H1 (cell line): Measurements from ENCODE around the gene DYNAP. TPM values are rescaled to one million over a fixed set of nuclear protein-coding genes. Genes with fewer than 3 reads are reported as not detected.

ENCODE experiments used
- CHD1 ChIP-seq: IDR thresholded peaks from 2 replicates; pipeline ENCODE4 v1.6.1; 2012; ENCODE audit warnings: low read depth, low read length, improper control_type of control experiment
- HDAC2 ChIP-seq, 2 experiments: fragments of 300-600 bp in 1 of 2; sonication (generic) in 1 of 2; IDR thresholded peaks; 2 replicates each; pipeline ENCODE4 v1.6.1; 2011 to 2012; ENCODE audit warnings: low read depth in 2 of 2, low read length in 2 of 2, mild to moderate bottlenecking in 2 of 2, moderate library complexity in 2 of 2, borderline replicate concordance in 1 of 2, inconsistent platforms in 1 of 2
- RXRA ChIP-seq: IDR thresholded peaks from 2 replicates; pipeline ENCODE4 v1.6.1; 2011; ENCODE audit warnings: low read depth, mild to moderate bottlenecking, low read length, moderate library complexity; ENCODE audit not compliant: insufficient read depth
- polyA plus RNA-seq, 7 experiments: library from polyadenylated mRNA; depleted of rRNA in 3 of 7; stranded (reverse) in 5 of 7; unstranded in 2 of 7; fragments of >200 nt in 5 of 7; fragments of 200-250 nt in 2 of 7; gene quantifications; 1 replicate in 5 of 7; 2 replicates in 1 of 7; 4 replicates in 1 of 7; pipeline versions ENCODE4 v1.2.1 to v1.2.3, GENCODE V29; 2011 to 2013; ENCODE audit warnings: missing spikeins in 2 of 7, mixed read lengths in 2 of 7
- total RNA-seq: library from RNA; stranded (reverse); fragmentation: NEBNext Ultra II Directional; extraction: Animal tissue kit (Norgen Biotek cat#: 25700); gene quantifications from 2 replicates; pipeline ENCODE4 v1.2.1, GENCODE V29; 2021
- TF ChIP-seq, protein P1 (sequence below), 3 experiments: IDR thresholded peaks; 1 replicate in 2 of 3; 2 replicates in 1 of 3; pipeline versions ENCODE4 v1.5.1 to v1.6.1; 2011; ENCODE audit warnings: low read length in 3 of 3, mild to moderate bottlenecking in 3 of 3, inconsistent platforms in 2 of 3, low read depth in 1 of 3, moderate library complexity in 1 of 3; ENCODE audit not compliant: insufficient read depth in 1 of 3; ENCODE audit errors: control extremely low read depth in 1 of 3

The DYNAP gene
- total and polyA plus RNA-seq, 2 of the 8 experiments (the other 6 are each of a cell fraction or from before 2014, with no cell fraction given): 0.22 to 1.5 TPM

DNA sequence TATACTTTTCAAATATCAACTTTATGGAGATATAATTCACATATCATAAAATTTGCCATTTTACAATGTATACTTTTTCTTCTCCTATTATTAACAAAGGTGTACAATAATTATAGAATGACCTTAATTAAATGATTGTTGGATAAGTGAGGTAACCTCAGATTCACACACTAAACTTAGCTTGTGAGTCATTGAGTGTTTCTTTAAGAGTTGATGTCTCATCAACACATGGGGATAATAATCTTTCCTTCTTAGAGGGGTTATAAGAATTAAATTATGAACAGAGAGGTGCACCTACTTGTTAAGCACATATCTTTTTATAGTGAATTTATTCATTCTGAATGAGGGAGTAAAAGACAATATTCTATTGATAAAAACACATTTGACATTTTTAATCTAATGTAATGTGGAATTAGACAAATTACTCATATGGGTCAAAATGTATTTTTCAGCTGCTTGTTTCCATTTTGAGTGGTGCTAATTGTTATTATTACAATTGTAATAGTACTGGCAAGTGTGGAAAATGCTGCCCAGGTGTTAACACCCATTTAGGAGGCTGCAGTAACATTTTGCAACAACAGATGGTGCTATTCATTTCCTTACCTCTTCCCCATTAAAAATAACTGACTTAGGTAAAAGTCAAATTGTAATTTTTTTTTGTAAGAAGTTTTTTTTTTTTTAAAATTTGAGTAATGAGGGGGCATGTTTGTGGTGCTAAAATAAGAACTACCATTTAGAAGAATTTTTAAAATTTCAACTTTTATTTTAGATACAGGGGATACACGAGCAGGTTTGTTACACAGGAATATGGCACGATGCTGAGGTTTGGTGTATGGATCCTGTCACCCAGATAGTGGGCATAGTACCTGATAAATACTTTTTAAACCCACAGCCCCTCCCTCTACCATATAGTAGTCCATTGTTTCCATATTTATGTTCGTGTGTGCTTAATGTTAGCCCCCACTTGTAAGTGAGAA, 32.1 kb upstream of the DYNAP start (continued):
- TF ChIP-seq, protein P1, sequence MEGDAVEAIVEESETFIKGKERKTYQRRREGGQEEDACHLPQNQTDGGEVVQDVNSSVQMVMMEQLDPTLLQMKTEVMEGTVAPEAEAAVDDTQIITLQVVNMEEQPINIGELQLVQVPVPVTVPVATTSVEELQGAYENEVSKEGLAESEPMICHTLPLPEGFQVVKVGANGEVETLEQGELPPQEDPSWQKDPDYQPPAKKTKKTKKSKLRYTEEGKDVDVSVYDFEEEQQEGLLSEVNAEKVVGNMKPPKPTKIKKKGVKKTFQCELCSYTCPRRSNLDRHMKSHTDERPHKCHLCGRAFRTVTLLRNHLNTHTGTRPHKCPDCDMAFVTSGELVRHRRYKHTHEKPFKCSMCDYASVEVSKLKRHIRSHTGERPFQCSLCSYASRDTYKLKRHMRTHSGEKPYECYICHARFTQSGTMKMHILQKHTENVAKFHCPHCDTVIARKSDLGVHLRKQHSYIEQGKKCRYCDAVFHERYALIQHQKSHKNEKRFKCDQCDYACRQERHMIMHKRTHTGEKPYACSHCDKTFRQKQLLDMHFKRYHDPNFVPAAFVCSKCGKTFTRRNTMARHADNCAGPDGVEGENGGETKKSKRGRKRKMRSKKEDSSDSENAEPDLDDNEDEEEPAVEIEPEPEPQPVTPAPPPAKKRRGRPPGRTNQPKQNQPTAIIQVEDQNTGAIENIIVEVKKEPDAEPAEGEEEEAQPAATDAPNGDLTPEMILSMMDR (IDR thresholded peaks at IDR 0.05; ENCODE audit: control extremely low read depth in 1 of 3, insufficient read depth in 1 of 3, low read depth in 1 of 3, low read length in 3 of 3): peak in 2 of 3 experiments; percentile 36 to 49; a peak in 2 of 4 replicates
- no peak for TF ChIP-seq HDAC2 (IDR thresholded peaks at IDR 0.05; ENCODE audit: borderline replicate concordance in 1 of 2, low read depth in 2 of 2, low read length in 2 of 2)
- no peak for TF ChIP-seq CHD1
- TF ChIP-seq RXRA: no peak
